Stromal cell of bone marrow (primary cell): ENCODE data around the gene ICAM3.

Source experiments
- DNase-seq: peaks from one replicate; pipeline ENCODE4 v3.0.0-alpha.2; 2012; ENCODE audit warnings: low read depth

The ICAM3 gene

GRCh38 chr19:10290876-10291553 is 48.4 kb downstream of the ICAM3 start:
- no peak for DNase-seq

GRCh38 chr19:10290357-10290875 is 49.0 kb downstream of the ICAM3 start:
- DNase-seq = no peak

GRCh38 chr19:10289836-10290356 is 49.5 kb downstream of the ICAM3 start, which contains the start of gene ICAM5:
TSS of gene ICAM5 (plus strand) at chr19:10289952. CDS start at chr19:10290044, 92 bp downstream.
- no peak for DNase-seq

GRCh38 chr19:10289167-10289835 is 50.1 kb downstream of the ICAM3 start:
- DNase-seq = no peak

- no peak for DNase-seq
Observed at GRCh38 chr19:10288662-10289166, 50.7 kb downstream of the ICAM3 start.

- no peak for DNase-seq
Observed at GRCh38 chr19:10286803-10287737, 52.4 kb downstream of the ICAM3 start, which contains the start of gene ICAM4. TSS of gene ICAM4 (plus strand) at chr19:10286955. CDS start at chr19:10287013, 58 bp downstream.

GRCh38 chr19:10285393-10285792 is 54.0 kb downstream of the ICAM3 start:
- no peak for DNase-seq

- no peak for DNase-seq
Observed at GRCh38 chr19:10284960-10285278, 54.5 kb downstream of the ICAM3 start.

- DNase-seq = no peak
Observed at GRCh38 chr19:10284065-10284959, 55.1 kb downstream of the ICAM3 start.
